PFSK-1 (cell line): ENCODE results near the gene DIP2B.

Experiments
- POLR2AphosphoS5 ChIP-seq: IDR thresholded peaks from 2 replicates; pipeline ENCODE4 v1.6.1; 2012; ENCODE audit warnings: low read depth, mild to moderate bottlenecking, control low read depth, low read length, moderate library complexity
- REST ChIP-seq, 2 experiments: IDR thresholded peaks; 2 replicates each; pipeline versions ENCODE4 v1.6.1 to v1.8.0; 2011 to 2012; ENCODE audit warnings: low read depth in 2 of 2, low read length in 2 of 2, control low read depth in 1 of 2, inconsistent platforms in 1 of 2, mild to moderate bottlenecking in 1 of 2, moderate library complexity in 1 of 2; ENCODE audit not compliant: insufficient read depth in 1 of 2
- SIN3A ChIP-seq: IDR thresholded peaks from 2 replicates; pipeline ENCODE4 v1.6.1; 2012; ENCODE audit warnings: mild to moderate bottlenecking, low read length, moderate library complexity, borderline replicate concordance; ENCODE audit not compliant: insufficient read depth
- TAF1 ChIP-seq: IDR thresholded peaks from 2 replicates; pipeline ENCODE4 v1.6.1; 2012; ENCODE audit warnings: low read length, control low read depth, borderline replicate concordance; ENCODE audit not compliant: insufficient read depth

GRCh38 chr12:50723865-50724264 is 219.1 kb downstream of the DIP2B start:
- TF ChIP-seq TAF1, result no peak
- TF ChIP-seq SIN3A, result no peak
- no peak for TF ChIP-seq REST (IDR thresholded peaks at IDR 0.05; ENCODE audit: insufficient read depth in 1 of 2, low read depth in 2 of 2, low read length in 2 of 2)
- TF ChIP-seq POLR2AphosphoS5, result no peak
